ENCODE data around the gene LRBA. TPM values are rescaled to one million over a fixed set of nuclear protein-coding genes. Genes with fewer than 3 reads are reported as not detected.

LRBA gene
- total and polyA plus RNA-seq, 9 of the 15 experiments (the other 6 are each of a cell fraction or from before 2014, with no cell fraction given) = 24.2 to 88.7 (median 59.7) TPM

DNA sequence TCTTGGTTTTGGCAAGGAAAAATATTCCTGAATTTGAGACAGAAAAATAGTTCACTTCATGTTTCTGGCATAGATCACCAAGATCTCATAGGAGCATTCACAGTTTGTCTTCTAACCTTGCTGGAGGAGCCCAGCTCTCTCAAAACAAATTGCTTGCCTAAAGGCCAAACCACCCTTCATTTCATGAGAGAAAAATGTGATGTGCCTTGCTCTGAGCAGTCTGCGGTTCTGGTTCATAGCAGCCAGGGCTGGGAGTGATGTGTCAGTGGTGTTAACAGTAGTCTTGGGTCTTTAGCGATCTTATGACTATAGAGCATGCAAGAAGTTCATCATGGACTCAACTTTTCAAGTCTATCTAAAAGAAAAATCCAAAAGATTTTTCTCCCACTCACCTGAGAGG, 753.5 kb downstream of the LRBA start (continued):
- TF ChIP-seq, protein P1, sequence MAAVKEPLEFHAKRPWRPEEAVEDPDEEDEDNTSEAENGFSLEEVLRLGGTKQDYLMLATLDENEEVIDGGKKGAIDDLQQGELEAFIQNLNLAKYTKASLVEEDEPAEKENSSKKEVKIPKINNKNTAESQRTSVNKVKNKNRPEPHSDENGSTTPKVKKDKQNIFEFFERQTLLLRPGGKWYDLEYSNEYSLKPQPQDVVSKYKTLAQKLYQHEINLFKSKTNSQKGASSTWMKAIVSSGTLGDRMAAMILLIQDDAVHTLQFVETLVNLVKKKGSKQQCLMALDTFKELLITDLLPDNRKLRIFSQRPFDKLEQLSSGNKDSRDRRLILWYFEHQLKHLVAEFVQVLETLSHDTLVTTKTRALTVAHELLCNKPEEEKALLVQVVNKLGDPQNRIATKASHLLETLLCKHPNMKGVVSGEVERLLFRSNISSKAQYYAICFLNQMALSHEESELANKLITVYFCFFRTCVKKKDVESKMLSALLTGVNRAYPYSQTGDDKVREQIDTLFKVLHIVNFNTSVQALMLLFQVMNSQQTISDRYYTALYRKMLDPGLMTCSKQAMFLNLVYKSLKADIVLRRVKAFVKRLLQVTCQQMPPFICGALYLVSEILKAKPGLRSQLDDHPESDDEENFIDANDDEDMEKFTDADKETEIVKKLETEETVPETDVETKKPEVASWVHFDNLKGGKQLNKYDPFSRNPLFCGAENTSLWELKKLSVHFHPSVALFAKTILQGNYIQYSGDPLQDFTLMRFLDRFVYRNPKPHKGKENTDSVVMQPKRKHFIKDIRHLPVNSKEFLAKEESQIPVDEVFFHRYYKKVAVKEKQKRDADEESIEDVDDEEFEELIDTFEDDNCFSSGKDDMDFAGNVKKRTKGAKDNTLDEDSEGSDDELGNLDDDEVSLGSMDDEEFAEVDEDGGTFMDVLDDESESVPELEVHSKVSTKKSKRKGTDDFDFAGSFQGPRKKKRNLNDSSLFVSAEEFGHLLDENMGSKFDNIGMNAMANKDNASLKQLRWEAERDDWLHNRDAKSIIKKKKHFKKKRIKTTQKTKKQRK (IDR thresholded peaks at IDR 0.05; ENCODE audit: borderline replicate concordance, low read depth, low read length) = no peak

DNA sequence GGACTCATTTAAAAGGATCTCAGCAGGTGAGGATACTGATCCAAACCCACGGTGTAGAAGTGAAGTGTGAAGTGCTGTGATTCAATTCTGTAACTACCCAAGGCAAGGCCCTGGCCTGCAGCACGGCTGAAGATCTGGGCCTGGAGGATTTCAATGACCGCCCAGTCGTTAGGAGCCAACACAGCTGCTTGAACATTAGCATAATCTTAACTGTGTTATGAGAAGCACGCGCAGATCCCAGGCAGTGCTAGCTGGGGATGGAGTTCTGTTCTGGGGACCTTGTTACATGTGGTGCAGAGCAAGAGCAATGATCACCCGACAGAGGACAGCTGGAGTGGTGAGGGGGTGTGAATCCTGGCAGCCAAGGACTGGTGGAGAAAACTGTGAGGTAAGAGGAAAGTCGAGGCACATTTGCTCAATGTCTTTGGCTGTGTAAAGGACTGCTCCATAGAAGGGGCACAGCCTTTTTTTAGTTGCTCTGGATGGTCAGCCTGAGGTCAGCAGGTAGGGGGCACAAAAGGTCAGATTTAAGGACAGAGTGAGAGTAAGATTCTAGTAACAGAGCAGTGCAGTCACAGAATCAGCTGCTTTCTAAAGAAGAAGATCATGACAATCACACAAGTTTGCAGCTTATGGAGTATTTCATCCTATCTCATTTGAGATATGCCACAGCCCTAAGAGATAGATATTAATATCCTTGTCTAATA, 755.1 kb downstream of the LRBA start:
- in situ Hi-C loops (cut with MboI) = no loop called here
- DNase-seq (ENCODE audit: extremely low read depth in 1 of 4, low spot score in 3 of 4) (no peak), FAIRE-seq (no peak), ATAC-seq (0 out of 3 replicates have a peak, but pooled peaks have one; percentile 33)
- Histone ChIP-seq H3K27me3 (ENCODE audit: control insufficient read depth in 2 of 2, insufficient read depth in 2 of 2, low read length in 2 of 2) (no peaks in the 10 kb centered on the region), H2AFZ (ENCODE audit: low read depth, low read length) (no peak overlapping the region), H3K9me1 (ENCODE audit: control insufficient read depth, insufficient read depth, low read length) (no peaks in the 10 kb centered on the region), H3K9me3 (replicated peaks; ENCODE audit: control insufficient read depth, insufficient read depth, low read depth, low read length) (no peaks in the 10 kb centered on the region), H3K4me3 (no peak overlapping the region), H3K9ac (ENCODE audit: insufficient read depth in 1 of 2, low read depth in 2 of 2, low read length in 2 of 2) (no peak overlapping the region), H3K36me3 (ENCODE audit: control insufficient read depth, insufficient read depth, low read length) (peaks cover 8% of the 10 kb centered on the region; the same call in 1 of the 3 replicates), H3K27ac (ENCODE audit: extremely low read depth, low read depth, low read length) (no peak overlapping the region), H3K4me1 (replicated peaks in 1 of 2; ENCODE audit: control insufficient read depth in 2 of 2, insufficient read depth in 2 of 2, low read length in 2 of 2) (peaks cover 0 to 7% of the 10 kb centered on the region in 2 experiments; a peak in 2 of 5 replicates), H3K4me2 (ENCODE audit: insufficient read depth, low read length) (no peak overlapping the region), H4K20me1 (replicated peaks; ENCODE audit: control insufficient read depth, insufficient read depth, low read length) (no peaks in the 10 kb centered on the region), H3K79me2 (ENCODE audit: control insufficient read depth, insufficient read depth, low read length) (no peaks in the 10 kb centered on the region)
- ChIA-PET CTCF (ENCODE audit: low intra/inter-chr PET ratio) (no interaction called here), POLR2A (no interaction called here)
- 57% methylated on average over 8 of the region's 8 CpGs for whole genome bisulfite sequencing (ENCODE audit: insufficient coverage, low coverage, missing lambda C conversion rate)
- intact Hi-C loops (cut with micrococcal nuclease) = no loop called here
- no TSS peak for BruUV-seq (replicated peaks)
- no peak for TF ChIP-seq CHD4 (IDR thresholded peaks at IDR 0.05; ENCODE audit: insufficient read depth, insufficient replicate concordance, low read depth, low read length, poor library complexity, severe bottlenecking)
- TF ChIP-seq, protein P2, sequence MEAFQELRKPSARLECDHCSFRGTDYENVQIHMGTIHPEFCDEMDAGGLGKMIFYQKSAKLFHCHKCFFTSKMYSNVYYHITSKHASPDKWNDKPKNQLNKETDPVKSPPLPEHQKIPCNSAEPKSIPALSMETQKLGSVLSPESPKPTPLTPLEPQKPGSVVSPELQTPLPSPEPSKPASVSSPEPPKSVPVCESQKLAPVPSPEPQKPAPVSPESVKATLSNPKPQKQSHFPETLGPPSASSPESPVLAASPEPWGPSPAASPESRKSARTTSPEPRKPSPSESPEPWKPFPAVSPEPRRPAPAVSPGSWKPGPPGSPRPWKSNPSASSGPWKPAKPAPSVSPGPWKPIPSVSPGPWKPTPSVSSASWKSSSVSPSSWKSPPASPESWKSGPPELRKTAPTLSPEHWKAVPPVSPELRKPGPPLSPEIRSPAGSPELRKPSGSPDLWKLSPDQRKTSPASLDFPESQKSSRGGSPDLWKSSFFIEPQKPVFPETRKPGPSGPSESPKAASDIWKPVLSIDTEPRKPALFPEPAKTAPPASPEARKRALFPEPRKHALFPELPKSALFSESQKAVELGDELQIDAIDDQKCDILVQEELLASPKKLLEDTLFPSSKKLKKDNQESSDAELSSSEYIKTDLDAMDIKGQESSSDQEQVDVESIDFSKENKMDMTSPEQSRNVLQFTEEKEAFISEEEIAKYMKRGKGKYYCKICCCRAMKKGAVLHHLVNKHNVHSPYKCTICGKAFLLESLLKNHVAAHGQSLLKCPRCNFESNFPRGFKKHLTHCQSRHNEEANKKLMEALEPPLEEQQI (IDR thresholded peaks at IDR 0.05) = no peak
- TF ChIP-seq, protein P3, sequence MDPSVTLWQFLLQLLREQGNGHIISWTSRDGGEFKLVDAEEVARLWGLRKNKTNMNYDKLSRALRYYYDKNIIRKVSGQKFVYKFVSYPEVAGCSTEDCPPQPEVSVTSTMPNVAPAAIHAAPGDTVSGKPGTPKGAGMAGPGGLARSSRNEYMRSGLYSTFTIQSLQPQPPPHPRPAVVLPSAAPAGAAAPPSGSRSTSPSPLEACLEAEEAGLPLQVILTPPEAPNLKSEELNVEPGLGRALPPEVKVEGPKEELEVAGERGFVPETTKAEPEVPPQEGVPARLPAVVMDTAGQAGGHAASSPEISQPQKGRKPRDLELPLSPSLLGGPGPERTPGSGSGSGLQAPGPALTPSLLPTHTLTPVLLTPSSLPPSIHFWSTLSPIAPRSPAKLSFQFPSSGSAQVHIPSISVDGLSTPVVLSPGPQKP (CRISPR knock-in tag; IDR thresholded peaks at IDR 0.05) = no peak
- TF ChIP-seq C11orf30 (IDR thresholded peaks at IDR 0.05; ENCODE audit: low read depth) = no peak
- 0 out of 4 replicates have a peak, but pooled peaks of 1 of the 2 experiments have one; percentile 7 for TF ChIP-seq RAD21 (CRISPR knock-in tag; conservative IDR thresholded peaks at IDR 0.05 in 1 of 2, IDR thresholded peaks at IDR 0.05 in 1 of 2)
- TF ChIP-seq PCBP1 (IDR thresholded peaks at IDR 0.05; ENCODE audit: low read depth, low read length, poor library complexity, severe bottlenecking) = no peak
- TF ChIP-seq, protein P4, sequence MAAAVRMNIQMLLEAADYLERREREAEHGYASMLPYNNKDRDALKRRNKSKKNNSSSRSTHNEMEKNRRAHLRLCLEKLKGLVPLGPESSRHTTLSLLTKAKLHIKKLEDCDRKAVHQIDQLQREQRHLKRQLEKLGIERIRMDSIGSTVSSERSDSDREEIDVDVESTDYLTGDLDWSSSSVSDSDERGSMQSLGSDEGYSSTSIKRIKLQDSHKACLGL (CRISPR knock-in tag; IDR thresholded peaks at IDR 0.05; ENCODE audit: borderline replicate concordance, poor library complexity, severe bottlenecking) = no peak
- no peak for TF ChIP-seq PML (IDR thresholded peaks at IDR 0.05; ENCODE audit: low read length)

Measured in K562 (cell line).